Endothelial cell of umbilical vein (primary cell): ENCODE results near the gene IFNA2. TPM values are rescaled to one million over a fixed set of nuclear protein-coding genes. Genes with fewer than 3 reads are reported as not detected.

Source experiments
- BruUV-seq: library from RNA; stranded (reverse); fragments of 400-500 nt; replicated peaks from 2 replicates; lab custom pipeline; 2021; lab: Mats Ljungman, UMichigan
- CTCF ChIA-PET: fragments of 300-600, 350-600 bp; sonication (Branson Sonifier 250); formaldehyde crosslinking; loops from one replicate; lab custom pipeline; 2021; ENCODE audit warnings: antibody characterized with exemption, inconsistent platforms; lab: Charles Lee
- POLR2A ChIA-PET: fragments of 300-600, 350-600 bp; sonication (Branson Sonifier 250); formaldehyde crosslinking; loops from one replicate; lab custom pipeline; 2021; ENCODE audit warnings: antibody characterized with exemption, inconsistent platforms; lab: Charles Lee
- DNase-seq: peaks from one replicate; pipeline ENCODE4 v3.0.0-alpha.2; 2011; ENCODE audit warnings: low read depth, low spot score
- FAIRE-seq: peaks from 2 replicates; lab custom pipeline; 2011; peaks lifted over from hg19 to GRCh38; lab: Jason Lieb, UNC
- H2AFZ ChIP-seq: 2 replicates; pipeline ENCODE4 v1.6.0; 2012; ENCODE audit warnings: low read depth, low read length, control low read depth, inconsistent platforms
- H3K27ac ChIP-seq: 2 replicates; pipeline ENCODE4 v1.5.1; 2011; ENCODE audit warnings: low read depth, mild to moderate bottlenecking, control low read depth, low read length, moderate library complexity; ENCODE audit not compliant: insufficient read depth
- H3K27me3 ChIP-seq, 2 experiments: 2 replicates each; pipeline versions ENCODE4 v1.6.0 to v1.6.1; 2011; ENCODE audit warnings: low read length in 2 of 2, mixed read lengths in 1 of 2; ENCODE audit not compliant: control insufficient read depth in 2 of 2, insufficient read depth in 2 of 2
- H3K36me3 ChIP-seq, 2 experiments: 2 replicates in 1 of 2; 3 replicates in 1 of 2; pipeline ENCODE4 v1.5.1; 2011; ENCODE audit warnings: low read length in 2 of 2, mild to moderate bottlenecking in 1 of 2, moderate library complexity in 1 of 2; ENCODE audit not compliant: control insufficient read depth in 2 of 2, insufficient read depth in 2 of 2; ENCODE audit errors: extremely low read depth in 1 of 2
- H3K4me1 ChIP-seq: 3 replicates; pipeline ENCODE4 v1.5.1; 2011; ENCODE audit warnings: mild to moderate bottlenecking, low read length; ENCODE audit not compliant: control insufficient read depth, insufficient read depth; ENCODE audit errors: extremely low read depth
- H3K4me2 ChIP-seq: 2 replicates; pipeline ENCODE4 v1.6.1; 2011; ENCODE audit warnings: low read length, control low read depth, mixed read lengths; ENCODE audit not compliant: insufficient read depth
- H3K4me3 ChIP-seq, 3 experiments: fragments of 200-600 bp in 1 of 3; sonication (generic), shearing (Covaris generic) in 1 of 3; replicated peaks in 1 of 3; 2 replicates each; pipeline ENCODE4 v1.5.1; 2011 to 2016; ENCODE audit warnings: control low read depth in 3 of 3, low read length in 3 of 3, mild to moderate bottlenecking in 2 of 3, inconsistent platforms in 1 of 3, low read depth in 1 of 3, moderate library complexity in 1 of 3; ENCODE audit not compliant: insufficient read depth in 1 of 3
- H3K79me2 ChIP-seq: 2 replicates; pipeline ENCODE4 v1.6.0; 2012; ENCODE audit warnings: low read length, inconsistent platforms; ENCODE audit not compliant: control insufficient read depth, insufficient read depth
- H3K9ac ChIP-seq: replicated peaks from 2 replicates; pipeline ENCODE3; 2011; ENCODE audit warnings: low read length, control low read depth; ENCODE audit not compliant: insufficient read depth; ENCODE audit errors: extremely low read depth
- H3K9me1 ChIP-seq: replicated peaks from 3 replicates; pipeline ENCODE4 v1.6.0; 2011; ENCODE audit warnings: mild to moderate bottlenecking, low read length; ENCODE audit not compliant: control insufficient read depth, insufficient read depth; ENCODE audit errors: extremely low read depth
- H3K9me3 ChIP-seq: replicated peaks from 2 replicates; pipeline ENCODE4 v1.5.1; 2012; ENCODE audit warnings: low read length, inconsistent platforms; ENCODE audit not compliant: control insufficient read depth, insufficient read depth
- H4K20me1 ChIP-seq: replicated peaks from 2 replicates; pipeline ENCODE3; 2011; ENCODE audit warnings: mild to moderate bottlenecking, low read length; ENCODE audit not compliant: control insufficient read depth, insufficient read depth; ENCODE audit errors: extremely low read depth
- EZH2 ChIP-seq: IDR thresholded peaks from 2 replicates; pipeline ENCODE4 v1.6.1; 2012; ENCODE audit warnings: borderline replicate concordance, low read depth, mild to moderate bottlenecking, moderate library complexity, low read length, inconsistent platforms; ENCODE audit not compliant: severe bottlenecking
- FOS ChIP-seq: IDR thresholded peaks from 2 replicates; pipeline ENCODE4 v1.6.1; 2011; ENCODE audit warnings: mild to moderate bottlenecking, low read length, moderate library complexity, borderline replicate concordance; ENCODE audit not compliant: insufficient read depth
- GATA2 ChIP-seq: IDR thresholded peaks from 2 replicates; pipeline ENCODE4 v1.7.0; 2011; ENCODE audit warnings: low read depth, mild to moderate bottlenecking, moderate library complexity, mixed read lengths, low read length; ENCODE audit not compliant: insufficient read length, insufficient read depth
- JUN ChIP-seq: IDR thresholded peaks from 2 replicates; pipeline ENCODE4 v1.6.1; 2011; ENCODE audit warnings: borderline replicate concordance, low read depth; ENCODE audit not compliant: insufficient read length, insufficient read depth
- POLR2A ChIP-seq: IDR thresholded peaks from 2 replicates; pipeline ENCODE4 v1.6.1; 2012; ENCODE audit warnings: low read depth, mild to moderate bottlenecking, control low read depth, low read length
- POLR2AphosphoS5 ChIP-seq: IDR thresholded peaks from 2 replicates; pipeline ENCODE4 v1.6.1; 2012; ENCODE audit warnings: low read depth, mild to moderate bottlenecking, control low read depth, low read length, moderate library complexity; ENCODE audit not compliant: insufficient read depth
- dilution Hi-C: fragments of 300-500 bp; cut with MboI; formaldehyde crosslinking; loops from one replicate; pipeline ENCODE4 v1.15.0; 2019; ENCODE audit warnings: low sequenced_read_pairs; ENCODE audit not compliant: extremely low pct_ligation_motif_present
- intact Hi-C: fragments of 100-400 bp; cut with micrococcal nuclease; formaldehyde crosslinking; loops from one replicate; pipeline ENCODE4 v1.10.0; 2022
- polyA plus RNA-seq, 4 experiments: library from polyadenylated mRNA; depleted of rRNA in 3 of 4; stranded (reverse) in 3 of 4; unstranded in 1 of 4; fragments of >200 nt; gene quantifications; 2 replicates each; pipeline versions ENCODE4 v1.2.1 to v1.2.3, GENCODE V29; 2011 to 2012; ENCODE audit warnings: missing spikeins in 1 of 4
- total RNA-seq: library from RNA; stranded (reverse); gene quantifications from 2 replicates; pipeline ENCODE4 v1.2.3, GENCODE V29; 2021

The IFNA2 gene
- total and polyA plus RNA-seq, 2 donors (not counting 3 experiments of a cell fraction or from before 2014, with no cell fraction given), result not detected

DNA sequence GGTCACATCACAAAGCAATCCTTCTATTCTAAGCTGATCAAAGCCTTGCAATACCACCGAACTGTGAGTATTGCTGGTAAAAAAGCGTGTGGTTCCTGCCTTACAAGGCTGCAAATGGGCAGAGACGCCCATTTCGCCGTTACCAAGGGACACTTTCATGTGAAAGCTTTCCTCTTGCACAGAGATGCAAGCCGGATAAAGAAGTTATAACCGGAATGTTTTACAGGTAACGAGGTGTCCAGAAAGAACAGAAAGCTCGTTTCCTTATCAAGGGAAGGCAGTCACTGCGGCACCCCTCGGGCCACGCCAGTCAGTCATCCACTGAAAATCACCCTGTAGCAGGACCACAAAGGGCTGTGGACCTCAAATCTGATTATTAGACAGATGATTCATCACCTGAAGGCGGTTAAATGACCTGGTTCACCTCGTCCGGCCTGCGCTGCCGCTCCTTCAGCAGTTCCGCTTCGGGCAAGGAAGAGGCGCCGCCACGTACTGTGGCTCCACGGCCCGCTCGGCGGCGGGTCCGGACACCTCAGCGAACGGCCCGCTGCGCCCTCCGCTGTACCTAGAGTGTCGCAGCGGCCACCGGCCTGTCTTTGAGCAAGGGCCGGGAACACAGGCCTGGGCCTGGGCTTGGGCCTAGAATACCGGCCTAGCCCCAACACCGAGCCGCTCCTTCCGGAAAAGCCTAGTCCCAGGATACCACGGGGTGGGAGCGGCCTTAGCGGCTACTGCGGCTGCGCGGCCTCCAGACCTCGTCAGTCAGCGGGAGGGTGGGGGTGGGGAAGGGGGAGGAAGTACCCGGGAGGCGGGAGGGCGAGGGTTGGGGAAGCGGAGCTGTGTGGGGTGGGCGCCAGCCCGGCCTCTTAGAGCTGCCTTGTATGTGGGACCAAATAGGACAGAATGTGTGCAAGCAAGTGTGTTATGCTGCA is 50.2 kb downstream of the IFNA2 start, which contains the start of gene KLHL9:
Gene KLHL9 (minus strand): TSS at position 704 of the 932 bp plus-strand sequence. CDS start 545 bp downstream, at position 159.
- dilution Hi-C loops (no loop called here), intact Hi-C loops (loop anchor here (2.0 to 10.0 kb wide), 4 partner anchors 16 to 1110 kb away; partner anchors contain the start of genes DMRTA1 and MTAP)
- FAIRE-seq (peak; percentile 74), DNase-seq (peak; percentile 91)
- TF ChIP-seq POLR2A (peak; percentile 74), GATA2 (no peak), POLR2AphosphoS5 (peak; percentile 50), JUN (no peak), FOS (peak; percentile 22), EZH2 (no peak)
- peak within 1 kb of the TSS; percentile 60 to 96 (median 95) for H3K4me3 ChIP-seq
- peaks cover 8 to 12% of the 10 kb centered on the region in 2 experiments for H3K27me3 ChIP-seq
- H3K4me1 ChIP-seq, result peaks cover 35% of the 10 kb centered on the region
- H3K9me1 ChIP-seq, result no peaks in the 10 kb centered on the region
- TSS peak; percentile 47 for BruUV-seq
- no peaks in the 10 kb centered on the region for H3K36me3 ChIP-seq
- peak within 1 kb of the TSS; percentile 99 for H3K9ac ChIP-seq
- peak within 1 kb of the TSS; percentile 94 for H3K27ac ChIP-seq
- H4K20me1 ChIP-seq, result peaks cover 10% of the 10 kb centered on the region
- peak within 1 kb of the TSS; percentile 99 for H3K4me2 ChIP-seq
- CTCF ChIA-PET, result interaction anchor here (0.9 to 3.2 kb wide), 11 partner anchors 9 to 131 kb away, joined by 3 to 23 read pairs (median 5); no protein-coding TSS in a partner anchor
- H3K79me2 ChIP-seq, result peaks cover 52% of the 10 kb centered on the region
- POLR2A ChIA-PET, result interaction anchor here (1.3 kb wide), 1 partner anchor 9 kb away, joined by 7 read pairs; no protein-coding TSS in a partner anchor
- H2AFZ ChIP-seq, result peak within 1 kb of the TSS; percentile 96
- H3K9me3 ChIP-seq, result no peaks in the 10 kb centered on the region

Other genes starting within 250 kb of the IFNA2 start
- not detected in 2 replicates for gene IFNW1, start 243.6 kb downstream of the IFNA2 start, total RNA-seq
- not detected in 2 replicates for gene IFNW1, start 243.6 kb downstream of the IFNA2 start, polyA plus RNA-seq
- gene IFNA21, start 218.7 kb downstream of the IFNA2 start, total RNA-seq, result not detected in 2 replicates
- gene IFNA21, start 218.7 kb downstream of the IFNA2 start, polyA plus RNA-seq, result not detected in 2 replicates
- not detected in 2 replicates for gene IFNA4, start 197.8 kb downstream of the IFNA2 start, total RNA-seq
- not detected in 2 replicates for gene IFNA4, start 197.8 kb downstream of the IFNA2 start, polyA plus RNA-seq
- not detected in 2 replicates for gene IFNA7, start 183.2 kb downstream of the IFNA2 start, total RNA-seq
- not detected in 2 replicates for gene IFNA7, start 183.2 kb downstream of the IFNA2 start, polyA plus RNA-seq
- not detected in 2 replicates for gene IFNA10, start 178.3 kb downstream of the IFNA2 start, total RNA-seq
- gene IFNA10, start 178.3 kb downstream of the IFNA2 start, polyA plus RNA-seq, result not detected in 2 replicates
- gene IFNA16, start 168.1 kb downstream of the IFNA2 start, total RNA-seq, result not detected in 2 replicates
- gene IFNA16, start 168.1 kb downstream of the IFNA2 start, polyA plus RNA-seq, result not detected in 2 replicates
- gene IFNA17, start 157.2 kb downstream of the IFNA2 start, total RNA-seq, result not detected in 2 replicates
- gene IFNA17, start 157.2 kb downstream of the IFNA2 start, polyA plus RNA-seq, result not detected in 2 replicates
- gene IFNA14, start 145.4 kb downstream of the IFNA2 start, total RNA-seq, result not detected in 2 replicates
- not detected in 2 replicates for gene IFNA14, start 145.4 kb downstream of the IFNA2 start, polyA plus RNA-seq
- not detected in 2 replicates for gene IFNA5, start 80.1 kb downstream of the IFNA2 start, total RNA-seq
- not detected in 2 replicates for gene IFNA5, start 80.1 kb downstream of the IFNA2 start, polyA plus RNA-seq
- 23.5 and 23.6 TPM in 2 replicates for gene KLHL9, start 50.0 kb downstream of the IFNA2 start, total RNA-seq
- 7.4 and 8.0 TPM in 2 replicates for gene KLHL9, start 50.0 kb downstream of the IFNA2 start, polyA plus RNA-seq
- gene IFNA6, start 34.5 kb downstream of the IFNA2 start, total RNA-seq, result not detected in 2 replicates
- gene IFNA6, start 34.5 kb downstream of the IFNA2 start, polyA plus RNA-seq, result not detected in 2 replicates
- gene IFNA13, start 17.3 kb downstream of the IFNA2 start, total RNA-seq, result not detected in 2 replicates
- gene IFNA13, start 17.3 kb downstream of the IFNA2 start, polyA plus RNA-seq, result not detected in 2 replicates
- gene IFNA8, start 23.7 kb upstream of the IFNA2 start, total RNA-seq, result not detected in 2 replicates
- not detected in 2 replicates for gene IFNA8, start 23.7 kb upstream of the IFNA2 start, polyA plus RNA-seq
- gene IFNA1, start 55.0 kb upstream of the IFNA2 start, total RNA-seq, result not detected in 2 replicates
- gene IFNA1, start 55.0 kb upstream of the IFNA2 start, polyA plus RNA-seq, result not detected in 2 replicates
- 1.4 and 1.8 TPM in 2 replicates for gene IFNE, start 96.9 kb upstream of the IFNA2 start, total RNA-seq
- 0.11 and 0.22 TPM in 2 replicates for gene IFNE, start 96.9 kb upstream of the IFNA2 start, polyA plus RNA-seq